Epithelial cell of proximal tubule (primary cell): ENCODE data around the gene SLC39A7. TPM values are rescaled to one million over a fixed set of nuclear protein-coding genes. Genes with fewer than 3 reads are reported as not detected.

Source experiments
- DNase-seq: peaks from one replicate; pipeline ENCODE4 v3.0.0-alpha.2; 2011; ENCODE audit warnings: low read depth
- H3K4me3 ChIP-seq: 2 replicates; pipeline ENCODE4 v1.5.1; 2011; ENCODE audit warnings: low read depth, mild to moderate bottlenecking, low read length
- total RNA-seq: library from RNA; depleted of rRNA; stranded (reverse); fragments of >200 nt; gene quantifications from 2 replicates; pipeline ENCODE4 v1.2.3, GENCODE V29; 2015
- TF ChIP-seq, protein P1 (sequence below): conservative IDR thresholded peaks from 2 replicates; pipeline ENCODE4 v1.5.1; 2012; ENCODE audit warnings: low read depth, mild to moderate bottlenecking, low read length

SLC39A7 gene
- total RNA-seq, result 70.8 and 97.8 TPM in 2 replicates

DNA sequence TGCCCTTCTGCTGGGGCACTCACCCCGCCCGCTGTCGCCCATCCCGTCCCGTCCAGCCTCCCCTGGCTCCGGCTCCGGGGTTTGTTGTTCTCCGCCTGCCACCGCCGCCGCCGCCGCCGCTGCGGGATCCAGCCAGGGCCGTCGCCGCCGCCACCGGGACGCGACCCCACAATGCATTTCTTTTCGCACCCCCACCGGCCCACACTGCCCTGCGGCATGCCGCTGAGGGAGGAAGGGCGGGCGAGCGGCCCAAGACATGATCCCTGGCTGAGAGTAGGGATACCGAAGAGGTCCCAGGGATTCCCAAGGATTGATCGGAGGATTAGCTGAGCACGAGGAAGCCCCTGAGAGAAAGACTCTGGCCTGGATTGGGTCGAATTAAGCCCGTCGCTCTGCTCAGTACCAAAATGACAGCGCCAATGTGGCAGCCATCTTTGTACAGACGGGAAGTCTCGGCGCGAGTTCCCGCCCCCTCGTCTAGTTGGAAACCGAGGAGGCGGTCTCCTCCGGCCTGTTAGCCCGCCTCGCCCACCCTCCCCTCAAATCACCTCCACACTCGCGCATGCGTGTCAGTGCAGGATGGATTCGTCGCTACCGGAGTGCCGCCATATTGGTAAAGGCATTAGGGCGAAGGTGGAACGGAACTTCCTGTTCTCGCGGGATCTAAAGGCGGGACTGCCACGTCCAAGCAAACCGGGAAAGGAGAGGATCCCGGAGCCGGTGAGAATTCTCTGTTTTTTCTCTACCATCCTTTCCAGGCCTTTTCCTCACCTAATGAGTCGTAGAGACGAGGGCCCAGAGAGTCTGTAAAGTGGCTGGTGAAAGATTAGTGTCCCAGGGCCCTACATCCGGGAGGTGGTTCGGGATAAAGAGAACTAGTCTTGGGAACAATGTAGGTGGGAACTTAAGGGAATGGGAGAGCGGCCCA is at the start of gene SLC39A7, which contains the start of gene RXRB:
TSS of gene SLC39A7 (plus strand) at position 649 of the 928 bp plus-strand sequence. CDS start 379 bp downstream, outside the sequence.
TSS of gene RXRB (minus strand) at position 447 of the 928 bp plus-strand sequence. CDS start at position 258, 189 bp downstream.
- TF ChIP-seq, protein P1, sequence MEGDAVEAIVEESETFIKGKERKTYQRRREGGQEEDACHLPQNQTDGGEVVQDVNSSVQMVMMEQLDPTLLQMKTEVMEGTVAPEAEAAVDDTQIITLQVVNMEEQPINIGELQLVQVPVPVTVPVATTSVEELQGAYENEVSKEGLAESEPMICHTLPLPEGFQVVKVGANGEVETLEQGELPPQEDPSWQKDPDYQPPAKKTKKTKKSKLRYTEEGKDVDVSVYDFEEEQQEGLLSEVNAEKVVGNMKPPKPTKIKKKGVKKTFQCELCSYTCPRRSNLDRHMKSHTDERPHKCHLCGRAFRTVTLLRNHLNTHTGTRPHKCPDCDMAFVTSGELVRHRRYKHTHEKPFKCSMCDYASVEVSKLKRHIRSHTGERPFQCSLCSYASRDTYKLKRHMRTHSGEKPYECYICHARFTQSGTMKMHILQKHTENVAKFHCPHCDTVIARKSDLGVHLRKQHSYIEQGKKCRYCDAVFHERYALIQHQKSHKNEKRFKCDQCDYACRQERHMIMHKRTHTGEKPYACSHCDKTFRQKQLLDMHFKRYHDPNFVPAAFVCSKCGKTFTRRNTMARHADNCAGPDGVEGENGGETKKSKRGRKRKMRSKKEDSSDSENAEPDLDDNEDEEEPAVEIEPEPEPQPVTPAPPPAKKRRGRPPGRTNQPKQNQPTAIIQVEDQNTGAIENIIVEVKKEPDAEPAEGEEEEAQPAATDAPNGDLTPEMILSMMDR, result no peak
- H3K4me3 ChIP-seq, result peak within 1 kb of the TSS; percentile 86
- peak; percentile 91 for DNase-seq

DNA sequence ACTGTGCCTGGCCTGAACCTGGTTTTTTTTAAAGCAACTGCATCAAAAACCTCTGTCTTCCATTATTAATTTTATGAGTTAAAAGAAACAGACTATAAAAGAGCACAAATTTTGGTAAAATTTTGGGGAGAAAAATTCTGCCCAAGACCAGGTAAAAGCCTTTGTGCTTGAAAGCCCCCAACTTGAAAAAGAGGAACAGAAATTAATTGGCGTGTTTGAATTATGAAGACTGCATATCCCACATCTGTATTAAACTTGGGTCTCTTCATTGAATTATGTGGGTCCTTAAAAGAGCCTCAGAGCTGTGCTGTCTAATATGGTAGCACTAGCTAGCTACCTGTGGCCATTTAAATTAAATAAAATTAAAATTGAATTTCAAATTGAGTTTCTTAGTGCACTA is 49.6 kb upstream of the SLC39A7 start:
- no peak overlapping the region for H3K4me3 ChIP-seq
- DNase-seq, result no peak
- TF ChIP-seq, protein P1, result no peak

GRCh38 chr6:33154349-33154748 is 46.3 kb upstream of the SLC39A7 start:
- DNase-seq, result no peak
- H3K4me3 ChIP-seq, result no peak overlapping the region
- TF ChIP-seq, protein P1, result no peak

DNA sequence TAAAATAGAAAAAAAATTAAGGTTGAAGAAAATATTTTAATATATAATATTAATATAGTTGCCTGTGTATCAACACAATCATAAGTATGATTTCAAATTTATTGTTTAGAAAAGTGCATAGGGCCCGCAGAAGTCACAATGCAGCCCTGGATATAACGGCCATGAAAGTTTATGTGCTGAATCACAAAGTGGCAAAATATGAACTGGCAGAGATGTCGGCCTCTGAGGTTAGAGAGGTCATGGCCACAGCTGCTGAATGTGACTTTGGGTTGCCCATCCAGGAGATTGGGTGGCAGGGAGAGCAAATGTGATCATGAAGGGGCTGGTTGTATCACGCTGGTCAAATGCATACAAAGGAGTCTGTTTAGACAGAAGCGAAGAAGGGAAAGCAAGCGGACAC is 44.1 kb upstream of the SLC39A7 start:
- TF ChIP-seq, protein P1, result no peak
- no peak for DNase-seq
- H3K4me3 ChIP-seq, result no peak overlapping the region

DNA sequence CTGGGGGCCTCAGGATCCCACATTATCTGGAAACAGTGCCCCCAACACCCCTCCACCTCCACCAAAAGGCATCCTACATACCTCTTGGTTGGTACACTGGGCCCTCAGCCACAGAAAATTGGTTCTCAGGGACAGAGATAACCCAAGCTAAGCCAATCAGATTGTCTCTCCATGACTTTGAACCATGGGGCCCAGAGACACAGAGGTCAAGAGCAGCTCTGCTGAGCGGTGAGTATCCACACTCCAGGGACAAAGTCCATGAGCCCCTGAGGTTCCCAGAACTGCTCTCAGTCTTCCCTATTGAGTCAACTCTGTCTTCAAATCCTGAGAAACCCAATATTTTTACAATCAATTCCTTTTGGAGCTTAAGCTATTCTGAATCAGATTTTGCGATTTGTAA is 43.7 kb upstream of the SLC39A7 start:
- no peak for DNase-seq
- no peak overlapping the region for H3K4me3 ChIP-seq
- TF ChIP-seq, protein P1, result no peak

DNA sequence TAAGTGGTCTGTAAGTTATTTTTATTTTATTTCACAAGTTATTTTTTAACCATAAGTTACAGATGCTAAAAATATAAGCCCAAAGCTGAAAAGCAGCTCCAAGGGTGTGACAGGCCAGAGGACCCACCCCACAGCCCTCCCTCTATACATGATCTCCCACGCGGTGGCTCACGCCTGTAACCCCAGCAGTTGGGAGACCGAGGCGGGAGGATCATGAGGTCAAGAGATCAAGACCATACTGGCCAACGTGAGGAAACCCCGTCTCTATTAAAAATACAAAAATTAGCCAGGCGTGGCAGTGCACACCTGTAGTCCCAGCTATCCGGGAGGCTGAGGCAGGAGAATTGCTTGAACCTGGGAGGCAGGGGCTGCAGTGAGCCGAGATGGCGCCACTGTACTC is 40.6 kb upstream of the SLC39A7 start:
- no peak for DNase-seq
- H3K4me3 ChIP-seq, result no peak overlapping the region
- TF ChIP-seq, protein P1, result no peak
